ENCODE data around the gene SSTR3.
"Not testable (repeated sequence)": the region's sequence is repeated elsewhere in the genome, so short reads cannot be mapped to it uniquely, and the experiment has no call there.

The SSTR3 gene

GRCh38 chr22:37256075-37256726 is 43.9 kb upstream of the SSTR3 start:
- no peak overlapping the region for H3K4me3 ChIP-seq (ENCODE audit: low read depth, low read length)
- in situ Hi-C loops (cut with HindIII; ENCODE audit: low sequenced_read_pairs) = no loop called here
- DNase-seq (ENCODE audit: low read depth) = no peak
- TF ChIP-seq CTCF (IDR thresholded peaks at IDR 0.05; ENCODE audit: low read depth, low read length, missing control alignments) = no peak

- DNase-seq (ENCODE audit: low read depth) = no peak
- in situ Hi-C loops (cut with HindIII; ENCODE audit: low sequenced_read_pairs) = no loop called here
- TF ChIP-seq CTCF (IDR thresholded peaks at IDR 0.05; ENCODE audit: low read depth, low read length, missing control alignments) = no peak
- no peak overlapping the region for H3K4me3 ChIP-seq (ENCODE audit: low read depth, low read length)
Observed at GRCh38 chr22:37255558-37256006, 43.3 kb upstream of the SSTR3 start.

DNA sequence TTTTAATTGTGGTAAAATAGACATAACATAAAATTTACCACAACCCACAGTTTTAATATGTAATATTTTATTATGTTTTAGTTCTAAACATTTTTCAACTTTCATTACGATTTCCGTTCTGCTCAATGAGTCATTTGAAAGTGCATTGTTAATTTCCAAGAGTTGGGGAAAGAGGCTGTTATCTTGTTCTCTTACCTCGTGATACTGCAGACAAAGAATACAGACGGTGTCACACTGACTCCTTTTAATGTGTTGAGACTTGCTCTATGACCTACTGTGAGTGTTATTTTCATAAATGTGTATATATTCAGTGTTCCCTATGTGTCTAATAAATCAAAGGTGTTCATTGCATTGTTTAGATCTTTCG is 42.6 kb upstream of the SSTR3 start:
- no peak for TF ChIP-seq CTCF (IDR thresholded peaks at IDR 0.05; ENCODE audit: low read depth, low read length, missing control alignments)
- no peak for DNase-seq (ENCODE audit: low read depth)
- no peak overlapping the region for H3K4me3 ChIP-seq (ENCODE audit: low read depth, low read length)
- in situ Hi-C loops (cut with HindIII; ENCODE audit: low sequenced_read_pairs) = no loop called here

GRCh38 chr22:37254209-37254866 is 42.1 kb upstream of the SSTR3 start:
- in situ Hi-C loops (cut with HindIII; ENCODE audit: low sequenced_read_pairs) = no loop called here
- no peak for TF ChIP-seq CTCF (IDR thresholded peaks at IDR 0.05; ENCODE audit: low read depth, low read length, missing control alignments)
- DNase-seq (ENCODE audit: low read depth) = peak; percentile 60
- H3K4me3 ChIP-seq (ENCODE audit: low read depth, low read length) = no peak overlapping the region

GRCh38 chr22:37253126-37253660 is 40.9 kb upstream of the SSTR3 start:
- in situ Hi-C loops (cut with HindIII; ENCODE audit: low sequenced_read_pairs) = no loop called here
- TF ChIP-seq CTCF (IDR thresholded peaks at IDR 0.05; ENCODE audit: low read depth, low read length, missing control alignments) = peak; percentile 44

GRCh38 chr22:37251836-37252235 is 39.6 kb upstream of the SSTR3 start:
- in situ Hi-C loops (cut with HindIII; ENCODE audit: low sequenced_read_pairs); DNase-seq (ENCODE audit: low read depth); H3K4me3 ChIP-seq (ENCODE audit: low read depth, low read length): not testable (repeated sequence)

More at GRCh38 chr22:37253126-37253660, 40.9 kb upstream of the SSTR3 start:
- H3K4me3 ChIP-seq (ENCODE audit: low read depth, low read length) = no peak overlapping the region
- DNase-seq (ENCODE audit: low read depth) = no peak

GRCh38 chr22:37249986-37250385 is 37.7 kb upstream of the SSTR3 start:
- TF ChIP-seq CTCF (IDR thresholded peaks at IDR 0.05; ENCODE audit: low read depth, low read length, missing control alignments) = no peak
- no peak overlapping the region for H3K4me3 ChIP-seq (ENCODE audit: low read depth, low read length)
- in situ Hi-C loops (cut with HindIII; ENCODE audit: low sequenced_read_pairs) = no loop called here
- no peak for DNase-seq (ENCODE audit: low read depth)
